HepG2 (cell line): Measurements from ENCODE around the gene MAB21L1. TPM values are rescaled to one million over a fixed set of nuclear protein-coding genes. Genes with fewer than 3 reads are reported as not detected.

Experiments used
- ATAC-seq: fragments of 200-7000 bp; cut with Tn5 transposase; 3 replicates; pipeline ENCODE4 v1.9.1; 2020; ENCODE audit warnings: mild to moderate bottlenecking, moderate library complexity
- BruUV-seq: library from RNA; stranded (reverse); fragments of 400-500 nt; replicated peaks from 2 replicates; lab custom pipeline; 2021; lab: Mats Ljungman, UMichigan
- CTCF ChIA-PET: fragments of 300-600 bp; formaldehyde crosslinking; extraction: SDS; loops from one replicate; lab custom pipeline; 2021; ENCODE audit warnings: low total read pairs, inconsistent platforms, low intra/inter-chr PET ratio; lab: Yijun Ruan, JAX
- POLR2A ChIA-PET: fragments of 350-600 bp; sonication (Branson Sonifier 250); formaldehyde crosslinking; loops from one replicate; lab custom pipeline; 2020; ENCODE audit warnings: antibody characterized with exemption, inconsistent platforms; lab: Yijun Ruan, JAX
- DNase-seq: peaks from one replicate; pipeline ENCODE4 v3.0.0-alpha.2; 2015; ENCODE audit warnings: low spot score
- FAIRE-seq: peaks from 3 replicates; lab custom pipeline; 2011; peaks lifted over from hg19 to GRCh38; lab: Jason Lieb, UNC
- H2AFZ ChIP-seq: one replicate; pipeline ENCODE4 v1.6.1; 2011; ENCODE audit warnings: low read length, inconsistent platforms
- H3K27ac ChIP-seq: fragments of 300-600 bp; 3 replicates; pipeline ENCODE4 v1.8.0; 2011; ENCODE audit warnings: mixed run types, mild to moderate bottlenecking, mixed read lengths, low read length, inconsistent platforms; ENCODE audit not compliant: insufficient read depth; ENCODE audit errors: extremely low read length
- H3K27me3 ChIP-seq, 2 experiments: fragments of 200-600 bp in 1 of 2; 2 replicates in 1 of 2; 3 replicates in 1 of 2; pipeline versions ENCODE4 v1.6.0 to v1.8.0; 2011; ENCODE audit warnings: low read length in 2 of 2, mild to moderate bottlenecking in 2 of 2, moderate library complexity in 2 of 2, inconsistent platforms in 1 of 2; ENCODE audit not compliant: insufficient read depth in 2 of 2, control insufficient read depth in 1 of 2
- H3K36me3 ChIP-seq, 2 experiments: fragments of 200-600 bp in 1 of 2; replicated peaks in 1 of 2; 2 replicates in 1 of 2; 3 replicates in 1 of 2; pipeline versions ENCODE4 v1.5.1 to v1.8.0; 2011; ENCODE audit warnings: low read length in 2 of 2, inconsistent platforms in 1 of 2; ENCODE audit not compliant: insufficient read depth in 2 of 2, control insufficient read depth in 1 of 2
- H3K4me1 ChIP-seq: 2 replicates; pipeline ENCODE4 v1.5.1; 2012; ENCODE audit warnings: low read length, inconsistent platforms; ENCODE audit not compliant: insufficient read depth
- H3K4me2 ChIP-seq: 2 replicates; pipeline ENCODE4 v1.6.0; 2011; ENCODE audit warnings: low read depth, low read length, inconsistent platforms
- H3K4me3 ChIP-seq, 3 experiments: fragments of 200-600 bp in 1 of 3; sonication (generic), shearing (Covaris generic) in 1 of 3; replicated peaks in 1 of 3; 2 replicates each; pipeline ENCODE4 v1.5.1; 2011 to 2016; ENCODE audit warnings: low read length in 3 of 3, inconsistent platforms in 2 of 3, low read depth in 2 of 3, mild to moderate bottlenecking in 2 of 3, control low read depth in 1 of 3, mixed read lengths in 1 of 3; ENCODE audit not compliant: insufficient read depth in 1 of 3
- H3K79me2 ChIP-seq: one replicate; pipeline ENCODE4 v1.6.1; 2011; ENCODE audit warnings: low read length, inconsistent platforms; ENCODE audit not compliant: insufficient read depth
- H3K9ac ChIP-seq: 2 replicates; pipeline ENCODE4 v1.6.0; 2011; ENCODE audit warnings: mild to moderate bottlenecking, low read depth, low read length, inconsistent platforms; ENCODE audit not compliant: insufficient read depth
- H3K9me3 ChIP-seq: 2 replicates; pipeline ENCODE4 v1.5.1; 2012; ENCODE audit warnings: mild to moderate bottlenecking, low read length
- H4K20me1 ChIP-seq: 2 replicates; pipeline ENCODE4 v1.6.0; 2011; ENCODE audit warnings: inconsistent platforms, mild to moderate bottlenecking, low read length, moderate library complexity; ENCODE audit not compliant: insufficient read depth
- MAFF ChIP-seq: IDR thresholded peaks from 2 replicates; pipeline ENCODE4 v1.6.1; 2011; ENCODE audit warnings: low read depth, low read length, improper control_type of control experiment
- MAFK ChIP-seq, 2 experiments: IDR thresholded peaks in 1 of 2; conservative IDR thresholded peaks in 1 of 2; 2 replicates each; pipeline ENCODE4 v1.6.1; 2011; ENCODE audit warnings: improper control_type of control experiment in 2 of 2, low read length in 2 of 2
- NR2F6 ChIP-seq, 2 experiments: IDR thresholded peaks; 2 replicates each; pipeline ENCODE4 v1.6.1; 2016; ENCODE audit warnings: antibody characterized with exemption in 1 of 2, mild to moderate bottlenecking in 1 of 2
- POLR2G ChIP-seq: fragments of 200-400 bp; formaldehyde crosslinking; IDR thresholded peaks from 2 replicates; pipeline ENCODE4 v1.6.1; 2018; ENCODE audit warnings: mild to moderate bottlenecking, low read depth, low read length, moderate library complexity
- THAP9 ChIP-seq: sonication (generic); formaldehyde crosslinking; IDR thresholded peaks from 2 replicates; pipeline ENCODE4; 2020; ENCODE audit warnings: missing genetic modification reagents, mild to moderate bottlenecking, borderline replicate concordance
- ZNF121 ChIP-seq: sonication (generic); formaldehyde crosslinking; IDR thresholded peaks from 2 replicates; pipeline ENCODE4 v1.5.0; 2020; ENCODE audit warnings: mild to moderate bottlenecking, missing genetic modification reagents
- ZNF235 ChIP-seq: sonication (generic); formaldehyde crosslinking; IDR thresholded peaks from 2 replicates; pipeline ENCODE4 v1.8.1; 2023; ENCODE audit warnings: mild to moderate bottlenecking, missing genetic modification reagents, borderline replicate concordance
- ZNF367 ChIP-seq: sonication (generic); formaldehyde crosslinking; IDR thresholded peaks from 2 replicates; pipeline ENCODE4 v1.4.0; 2020; ENCODE audit warnings: missing genetic modification reagents, borderline replicate concordance
- ZNF512 ChIP-seq: sonication (generic); formaldehyde crosslinking; IDR thresholded peaks from 2 replicates; pipeline ENCODE4 v1.4.0; 2020; ENCODE audit warnings: mild to moderate bottlenecking, missing genetic modification reagents
- ZNF543 ChIP-seq: sonication (generic); formaldehyde crosslinking; IDR thresholded peaks from 2 replicates; pipeline ENCODE4 v1.4.0; 2020; ENCODE audit warnings: mild to moderate bottlenecking, missing genetic modification reagents
- ZNF644 ChIP-seq: IDR thresholded peaks from 2 replicates; pipeline ENCODE4 v1.6.1; 2016; ENCODE audit warnings: low read depth
- WGBS: methylation state at CpG from one replicate; pipeline ENCODE4 v1.1.6; 2017; ENCODE audit warnings: low lambda C conversion rate; 5-methylcytosine and 5-hydroxymethylcytosine counted together
- in situ Hi-C: cut with HindIII; loops from 2 replicates; pipeline ENCODE4 v1.10.0; 2017; ENCODE audit warnings: low pct_unique_long_range_greater_than_20kb; ENCODE audit not compliant: extremely low pct_ligation_motif_present
- intact Hi-C: fragments of 100-400 bp; cut with micrococcal nuclease; formaldehyde crosslinking; loops from one replicate; pipeline ENCODE4 v1.10.0; 2022; ENCODE audit not compliant: unreplicated experiment
- polyA plus RNA-seq, 8 experiments: library from polyadenylated mRNA; depleted of rRNA in 3 of 8; stranded (reverse) in 7 of 8; unstranded in 1 of 8; fragments of >200 nt; fragmentation: Illumina TruSeq in 4 of 8; extraction: Trizol in 4 of 8; gene quantifications; 2 replicates each; pipeline versions ENCODE4 v1.2.1 to v1.2.3, GENCODE V29; 2011 to 2016; ENCODE audit warnings: low read depth in 4 of 8, missing spikeins in 1 of 8, mixed read lengths in 1 of 8; ENCODE audit not compliant: insufficient read depth in 1 of 8
- total RNA-seq, 5 experiments: library from RNA; depleted of rRNA; stranded (reverse); fragments of >200 nt; fragmentation: Illumina TruSeq; extraction: Trizol; gene quantifications; 2 replicates each; pipeline ENCODE4 v1.2.3, GENCODE V29; 2016; ENCODE audit warnings: low read depth in 1 of 5
- TF ChIP-seq, protein P1 (sequence below): IDR thresholded peaks from 2 replicates; pipeline ENCODE4 v1.6.1; 2012; ENCODE audit warnings: inconsistent platforms

MAB21L1 gene
- total and polyA plus RNA-seq, 2 of the 13 experiments (the other 11 are each of a cell fraction or from before 2014, with no cell fraction given), result not detected

DNA sequence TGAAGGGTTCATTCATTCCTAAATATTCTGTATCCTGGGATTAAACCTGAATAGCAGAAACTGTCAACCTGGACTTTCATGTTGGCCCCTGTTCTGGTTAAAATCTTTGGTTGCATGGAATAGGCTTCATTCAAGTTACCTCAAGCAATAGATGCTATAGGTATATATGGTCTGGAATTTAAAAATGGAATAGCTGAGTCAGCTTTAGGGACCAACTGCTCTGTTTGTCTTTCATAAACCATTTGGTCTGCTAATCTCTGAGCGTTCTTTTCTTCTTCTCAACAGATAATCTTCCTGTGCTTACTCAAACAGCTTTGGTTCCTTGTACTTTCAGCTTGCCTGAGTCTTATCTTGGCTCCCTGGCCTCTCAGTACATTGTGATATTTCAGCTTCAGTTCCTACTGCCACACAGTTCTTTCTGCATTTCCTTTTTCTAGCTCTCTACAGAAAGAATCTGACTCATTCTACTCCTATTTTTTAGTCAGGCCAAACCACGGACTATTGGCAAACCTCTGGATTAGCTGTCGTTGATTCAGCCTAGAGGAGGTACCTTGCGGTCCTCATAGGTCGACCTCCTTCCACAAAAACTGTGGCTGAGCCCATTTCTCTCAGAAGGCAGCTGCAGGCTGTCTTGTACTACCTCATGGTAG, 35.9 kb upstream of the MAB21L1 start:
- TF ChIP-seq ZNF543 (CRISPR knock-in tag) (no peak), MAFK (conservative IDR thresholded peaks at IDR 0.05 in 1 of 2, IDR thresholded peaks at IDR 0.05 in 1 of 2; ENCODE audit: low read length in 2 of 2) (peak; percentile 76 to 90; a peak in 3 of 4 replicates), MAFF (peak; percentile 83)
- TF ChIP-seq, all 625 proteins: peak for 2
- intact Hi-C loops (no loop called here), in situ Hi-C loops (no loop called here)
- Histone ChIP-seq H3K27ac (no peak overlapping the region), H3K36me3 (no peaks in the 10 kb centered on the region), H3K4me1 (no peaks in the 10 kb centered on the region), H4K20me1 (no peaks in the 10 kb centered on the region), H3K4me3 (no peak overlapping the region), H2AFZ (no peak overlapping the region), H3K4me2 (no peak overlapping the region), H3K9me3 (no peaks in the 10 kb centered on the region), H3K9ac (no peak overlapping the region), H3K27me3 (no peaks in the 10 kb centered on the region), H3K79me2 (no peaks in the 10 kb centered on the region)
- no peak for DNase-seq
- BruUV-seq, result no TSS peak
- CTCF ChIA-PET, result no interaction called here
- no peak for FAIRE-seq
- ATAC-seq, result no peak
- POLR2A ChIA-PET, result no interaction called here
- 27% methylated on average over 5 of the region's 5 CpGs for WGBS

- Histone ChIP-seq H4K20me1 (no peaks in the 10 kb centered on the region), H3K36me3 (no peaks in the 10 kb centered on the region), H3K79me2 (no peaks in the 10 kb centered on the region), H3K9me3 (no peaks in the 10 kb centered on the region), H3K4me1 (no peaks in the 10 kb centered on the region), H2AFZ (no peak overlapping the region), H3K9ac (no peak overlapping the region), H3K27ac (no peak overlapping the region), H3K27me3 (no peaks in the 10 kb centered on the region; a peak in 1 of 5 replicates), H3K4me2 (no peak overlapping the region), H3K4me3 (no peak overlapping the region)
- POLR2A ChIA-PET, result no interaction called here
- ATAC-seq (no peak), DNase-seq (no peak), FAIRE-seq (no peak)
- intact Hi-C loops, result no loop called here
- CTCF ChIA-PET, result no interaction called here
- in situ Hi-C loops, result no loop called here
- BruUV-seq, result no TSS peak
- WGBS, result 37% methylated on average over 3 of the region's 3 CpGs
- TF ChIP-seq, protein P1, sequence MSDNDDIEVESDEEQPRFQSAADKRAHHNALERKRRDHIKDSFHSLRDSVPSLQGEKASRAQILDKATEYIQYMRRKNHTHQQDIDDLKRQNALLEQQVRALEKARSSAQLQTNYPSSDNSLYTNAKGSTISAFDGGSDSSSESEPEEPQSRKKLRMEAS, result no peak
- no peak for TF ChIP-seq POLR2G
- TF ChIP-seq ZNF644 (CRISPR knock-in tag), result no peak
- no peak for TF ChIP-seq THAP9
- no peak for TF ChIP-seq ZNF512 (CRISPR knock-in tag)
- no peak for TF ChIP-seq ZNF367 (CRISPR knock-in tag)
- no peak for TF ChIP-seq ZNF121
- TF ChIP-seq ZNF235 (CRISPR knock-in tag), result no peak
- TF ChIP-seq NR2F6 (IDR thresholded peaks at IDR 0.05), result no peak
- TF ChIP-seq NR2F6 (CRISPR knock-in tag; IDR thresholded peaks at IDR 0.05), result no peak
These were observed 26.0 kb upstream of the MAB21L1 start for GRCh38 chr13:35502456-35502855.
